GM12878 (cell line): ENCODE data around the gene RTP1. TPM values are rescaled to one million over a fixed set of nuclear protein-coding genes. Genes with fewer than 3 reads are reported as not detected.

Experiments used
- BCL11A ChIP-seq: IDR thresholded peaks from 2 replicates; pipeline ENCODE4 v1.6.1; 2011; ENCODE audit warnings: low read depth, low read length
- BMI1 ChIP-seq: fragments of 450-650 bp; IDR thresholded peaks from 2 replicates; pipeline ENCODE4 v1.6.1; 2016; ENCODE audit warnings: mild to moderate bottlenecking, moderate library complexity, borderline replicate concordance
- HDAC6 ChIP-seq: fragments of 200-600 bp; sonication (generic); IDR thresholded peaks from one replicate; pipeline ENCODE4 v1.8.0; 2017; ENCODE audit warnings: antibody characterized with exemption; ENCODE audit not compliant: unreplicated experiment
- JUNB ChIP-seq: IDR thresholded peaks from 2 replicates; pipeline ENCODE4 v1.6.1; 2016; ENCODE audit warnings: antibody characterized with exemption, mild to moderate bottlenecking
- MYC ChIP-seq: IDR thresholded peaks from 2 replicates; pipeline ENCODE4 v1.6.1; 2011; ENCODE audit warnings: mild to moderate bottlenecking, low read length, moderate library complexity, inconsistent platforms; ENCODE audit not compliant: insufficient read depth, insufficient replicate concordance, insufficient read length, severe bottlenecking
- NR2C2 ChIP-seq: IDR thresholded peaks from 2 replicates; pipeline ENCODE4 v1.6.1; 2011; ENCODE audit warnings: borderline replicate concordance, low read depth; ENCODE audit not compliant: control insufficient read depth, insufficient read length
- RAD21 ChIP-seq: IDR thresholded peaks from 2 replicates; pipeline ENCODE4 v1.6.1; 2011; ENCODE audit warnings: mild to moderate bottlenecking, low read depth, low read length, moderate library complexity; ENCODE audit not compliant: insufficient read depth
- SMAD1 ChIP-seq: fragments of 450-650 bp; IDR thresholded peaks from 2 replicates; pipeline ENCODE4 v1.6.1; 2018; ENCODE audit warnings: mild to moderate bottlenecking, low read depth; ENCODE audit not compliant: partially characterized antibody
- SREBF1 ChIP-seq: IDR thresholded peaks from 2 replicates; pipeline ENCODE4 v1.6.1; 2012; ENCODE audit warnings: mild to moderate bottlenecking, low read length
- USF2 ChIP-seq: IDR thresholded peaks from 2 replicates; pipeline ENCODE4 v1.6.1; 2011; ENCODE audit warnings: low read depth, low read length, improper control_type of control experiment, borderline replicate concordance
- YBX1 ChIP-seq: fragments of 450-650 bp; IDR thresholded peaks from 2 replicates; pipeline ENCODE4 v1.6.1; 2016; ENCODE audit warnings: antibody characterized with exemption
- ZNF687 ChIP-seq: fragments of 450-650 bp; IDR thresholded peaks from 2 replicates; pipeline ENCODE4 v1.6.1; 2017; ENCODE audit warnings: mild to moderate bottlenecking, moderate library complexity
- polyA plus RNA-seq, 11 experiments: library from polyadenylated mRNA; depleted of rRNA in 4 of 11; unstranded in 6 of 11; stranded (reverse) in 5 of 11; fragments of >200 nt; fragmentation: Nextera tagmentation in 4 of 11; fragmentation: Illumina TruSeq in 1 of 11; extraction: Ambion mirVana in 4 of 11; extraction: Trizol in 1 of 11; gene quantifications; 1 replicate in 1 of 11; 2 replicates in 10 of 11; pipeline versions ENCODE4 v1.2.1 to v1.2.3, GENCODE V29; 2011 to 2016; ENCODE audit warnings: inconsistent platforms in 2 of 11, missing spikeins in 2 of 11, low read depth in 1 of 11
- total RNA-seq, 4 experiments: library from RNA; depleted of rRNA in 3 of 4; stranded (reverse); fragments of >200 nt in 3 of 4; fragmentation: Illumina TruSeq in 1 of 4; extraction: Trizol in 1 of 4; gene quantifications; 2 replicates each; pipeline versions ENCODE4 v1.2.1 to v1.2.3, GENCODE V29; 2013 to 2021
- TF ChIP-seq, protein P1 (sequence below): IDR thresholded peaks from 2 replicates; pipeline ENCODE4 v1.6.1; 2012; ENCODE audit warnings: low read length, inconsistent platforms

Gene RTP1
- total and polyA plus RNA-seq, 10 of the 15 experiments (the other 5 are each of a cell fraction or from before 2014, with no cell fraction given) = not detected

DNA sequence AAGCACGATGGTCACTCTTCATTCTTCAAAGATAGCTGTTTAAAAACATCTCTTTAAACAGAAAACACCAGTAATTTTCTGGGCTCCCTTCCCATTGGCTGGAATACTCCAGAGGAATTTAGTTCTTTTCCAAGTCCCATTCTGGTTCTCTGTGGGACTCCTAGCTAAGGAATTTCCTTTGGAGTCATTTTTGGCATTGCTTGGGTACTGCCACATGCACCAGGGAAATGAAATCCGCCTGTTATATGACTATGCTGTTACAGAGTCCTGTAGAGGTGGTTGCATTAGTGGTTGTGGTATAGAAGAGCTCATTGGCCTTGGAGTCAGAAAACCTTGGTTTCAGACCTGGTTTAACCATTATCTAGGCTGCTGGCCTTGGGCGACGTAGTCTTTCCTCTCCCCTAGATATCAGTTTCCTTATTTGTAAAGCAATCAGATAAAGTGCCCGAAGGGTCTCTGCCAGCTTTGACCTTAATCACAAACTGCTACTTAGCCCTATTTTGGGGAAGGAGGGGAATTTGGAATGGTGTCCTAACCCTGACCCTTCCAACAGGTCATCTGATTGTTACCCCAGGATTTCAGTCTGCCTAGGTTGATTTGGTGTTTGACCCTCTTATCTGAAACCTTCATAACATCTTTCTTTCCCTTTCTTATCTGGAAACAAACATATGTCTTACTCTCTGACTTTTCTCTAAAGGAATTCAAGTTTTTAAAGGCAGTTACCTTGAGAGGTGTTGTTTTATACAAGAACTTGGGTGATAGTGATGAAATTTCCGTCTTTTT, 13.4 kb downstream of the RTP1 start (continued):
- TF ChIP-seq, protein P1, sequence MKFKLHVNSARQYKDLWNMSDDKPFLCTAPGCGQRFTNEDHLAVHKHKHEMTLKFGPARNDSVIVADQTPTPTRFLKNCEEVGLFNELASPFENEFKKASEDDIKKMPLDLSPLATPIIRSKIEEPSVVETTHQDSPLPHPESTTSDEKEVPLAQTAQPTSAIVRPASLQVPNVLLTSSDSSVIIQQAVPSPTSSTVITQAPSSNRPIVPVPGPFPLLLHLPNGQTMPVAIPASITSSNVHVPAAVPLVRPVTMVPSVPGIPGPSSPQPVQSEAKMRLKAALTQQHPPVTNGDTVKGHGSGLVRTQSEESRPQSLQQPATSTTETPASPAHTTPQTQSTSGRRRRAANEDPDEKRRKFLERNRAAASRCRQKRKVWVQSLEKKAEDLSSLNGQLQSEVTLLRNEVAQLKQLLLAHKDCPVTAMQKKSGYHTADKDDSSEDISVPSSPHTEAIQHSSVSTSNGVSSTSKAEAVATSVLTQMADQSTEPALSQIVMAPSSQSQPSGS = no peak
- no peak for TF ChIP-seq JUNB
- TF ChIP-seq HDAC6 = no peak
- no peak for TF ChIP-seq BMI1
- no peak for TF ChIP-seq RAD21
- no peak for TF ChIP-seq USF2
- TF ChIP-seq BCL11A = no peak
- TF ChIP-seq YBX1 = no peak
- TF ChIP-seq MYC = no peak
- no peak for TF ChIP-seq SREBF1
- no peak for TF ChIP-seq NR2C2
- TF ChIP-seq ZNF687 = no peak
- TF ChIP-seq SMAD1 = no peak
- TF ChIP-seq, all 136 proteins: peak for 0
